Activated naive CD8-positive, alpha-beta T cell treated with anti-CD3 and anti-CD28 coated beads, Interleukin-2, amount 10 ng/mL, durations not matched to agents 7 days and 5 days (primary cell): ENCODE data around the gene C1orf52. TPM values are rescaled to one million over a fixed set of nuclear protein-coding genes. Genes with fewer than 3 reads are reported as not detected.
A peak's percentile ranks its signal among the peaks of the same experiment; 100 is the strongest.

ENCODE experiments used
- ATAC-seq: fragments of 150-1000 bp; cut with Tn5 transposase; one replicate; pipeline ENCODE4 v1.10.0; 2021; ENCODE audit warnings: low read depth, moderate library complexity
- POLR2A ChIA-PET: fragments of 350-600 bp; sonication (Branson Sonifier 250); formaldehyde crosslinking; loops from one replicate; lab custom pipeline; 2021; ENCODE audit warnings: antibody characterized with exemption; lab: Charles Lee
- DNase-seq: peaks from one replicate; pipeline ENCODE4 v3.0.0; 2021
- H3K27ac Mint-ChIP-seq: one replicate; pipeline ENCODE4 v1.8.0; 2022; ENCODE audit warnings: mild to moderate bottlenecking, mixed read lengths
- H3K27me3 Mint-ChIP-seq: one replicate; pipeline ENCODE4 v1.8.0; 2022; ENCODE audit warnings: mild to moderate bottlenecking, moderate library complexity, mixed read lengths
- H3K36me3 Mint-ChIP-seq: one replicate; pipeline ENCODE4 v1.8.0; 2021; ENCODE audit warnings: mild to moderate bottlenecking, mixed read lengths
- H3K4me1 Mint-ChIP-seq: one replicate; pipeline ENCODE4 v1.8.0; 2021; ENCODE audit warnings: mixed read lengths
- H3K4me3 Mint-ChIP-seq: one replicate; pipeline ENCODE4 v1.8.0; 2022; ENCODE audit warnings: mild to moderate bottlenecking, moderate library complexity, mixed read lengths
- H3K9me3 Mint-ChIP-seq: one replicate; pipeline ENCODE4 v1.8.0; 2021; ENCODE audit warnings: mixed read lengths
- total RNA-seq, 2 experiments: library from RNA; stranded (reverse); gene quantifications; one replicate each; pipeline ENCODE4 v1.2.3, GENCODE V29; 2021

The C1orf52 gene
- 10 to 100 TPM; 31.2 to 35.7 TPM for total RNA-seq

DNA sequence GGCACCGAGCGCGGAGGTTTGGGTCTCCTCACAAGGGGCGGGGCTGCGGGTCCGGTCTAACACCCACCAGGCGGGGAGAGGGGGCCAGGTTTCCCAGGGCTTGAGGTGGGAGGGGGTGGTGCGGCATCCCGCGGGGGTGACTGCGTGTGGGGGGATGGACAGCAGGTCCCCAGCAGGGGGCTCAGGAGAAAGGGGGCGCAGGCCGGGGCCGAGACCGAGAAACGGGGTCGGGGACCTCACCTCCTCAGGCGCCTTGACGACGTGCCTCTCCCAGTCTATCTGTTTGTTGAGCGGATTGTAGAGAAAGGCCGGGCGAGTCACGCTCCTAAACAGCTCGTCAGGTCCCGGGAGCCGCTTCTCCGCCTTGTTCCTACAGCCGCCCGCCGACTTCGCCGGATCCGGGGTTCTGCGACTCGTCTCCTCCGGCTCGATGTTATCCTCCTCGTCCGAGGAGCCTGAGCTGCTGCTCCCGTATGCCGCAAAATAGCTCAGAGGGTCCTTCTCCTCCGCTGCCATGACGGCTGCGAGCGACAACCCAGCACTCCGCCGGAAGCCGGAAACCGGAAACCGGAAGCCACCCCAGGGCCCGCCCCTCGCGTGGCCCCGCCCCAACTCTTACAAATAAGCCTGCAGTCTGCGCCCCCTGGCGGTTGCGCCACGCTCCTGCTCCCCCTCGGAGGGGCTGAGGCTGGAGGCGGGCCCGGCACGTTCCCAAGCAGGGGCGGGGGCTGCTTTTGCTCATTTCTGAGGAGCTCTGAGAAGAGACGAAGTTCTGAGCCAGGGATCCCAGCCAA lies at the start of gene C1orf52:
TSS of gene C1orf52 (minus strand) at position 545 of the 794 bp plus-strand sequence. CDS start at position 516, 29 bp downstream.
- POLR2A ChIA-PET = interaction anchor here (0.6 to 3.1 kb wide), 15 partner anchors 9 to 686 kb away, joined by 3 to 33 read pairs (median 3); partner anchors contain the start of genes BCL10, CTBS and SYDE2
- peak within 1 kb of the TSS; percentile 97 for H3K4me3 Mint-ChIP-seq
- ATAC-seq (peak; percentile 91), DNase-seq (peak; percentile 98)
- peaks cover 36% of the 10 kb centered on the region for H3K36me3 Mint-ChIP-seq
- H3K27ac Mint-ChIP-seq = peak within 1 kb of the TSS; percentile 98
- H3K4me1 Mint-ChIP-seq = peaks cover 25% of the 10 kb centered on the region
- peaks cover 3% of the 10 kb centered on the region for H3K9me3 Mint-ChIP-seq
- H3K27me3 Mint-ChIP-seq = no peaks in the 10 kb centered on the region

DNA sequence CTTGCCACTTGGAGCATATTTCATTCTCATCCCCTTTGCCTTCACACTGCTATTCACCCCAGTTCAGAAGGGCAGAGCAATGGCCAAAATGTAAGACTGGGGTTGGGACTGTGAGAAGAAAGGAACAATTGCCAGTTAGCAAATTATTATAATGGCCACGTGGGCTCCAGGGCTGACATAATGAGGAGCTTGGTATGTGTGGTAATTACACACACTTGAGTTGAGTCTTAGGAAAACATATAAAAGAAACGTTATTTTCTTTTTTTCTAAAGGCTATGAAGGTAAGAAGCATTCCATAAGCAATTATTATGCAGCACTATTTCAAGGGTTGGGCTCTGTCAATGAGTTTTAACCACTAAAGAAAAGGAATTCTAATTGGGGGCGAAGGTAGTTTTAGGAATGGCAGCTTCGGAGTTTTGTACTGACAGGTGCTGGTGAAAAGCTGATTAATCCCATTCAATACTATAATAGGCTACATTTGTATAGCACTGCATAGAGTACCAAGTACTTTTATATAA lies 49.4 kb upstream of the C1orf52 start:
- peaks cover 2% of the 10 kb centered on the region for H3K4me1 Mint-ChIP-seq
- DNase-seq (no peak), ATAC-seq (no peak)
- no peaks in the 10 kb centered on the region for H3K9me3 Mint-ChIP-seq
- no peak overlapping the region for H3K27ac Mint-ChIP-seq
- no peaks in the 10 kb centered on the region for H3K36me3 Mint-ChIP-seq
- no peak overlapping the region for H3K4me3 Mint-ChIP-seq
- POLR2A ChIA-PET = interaction anchor here (0.5 kb wide), 1 partner anchor 597 kb away, joined by 3 read pairs; no protein-coding TSS in a partner anchor
- peaks cover 59% of the 10 kb centered on the region for H3K27me3 Mint-ChIP-seq

DNA sequence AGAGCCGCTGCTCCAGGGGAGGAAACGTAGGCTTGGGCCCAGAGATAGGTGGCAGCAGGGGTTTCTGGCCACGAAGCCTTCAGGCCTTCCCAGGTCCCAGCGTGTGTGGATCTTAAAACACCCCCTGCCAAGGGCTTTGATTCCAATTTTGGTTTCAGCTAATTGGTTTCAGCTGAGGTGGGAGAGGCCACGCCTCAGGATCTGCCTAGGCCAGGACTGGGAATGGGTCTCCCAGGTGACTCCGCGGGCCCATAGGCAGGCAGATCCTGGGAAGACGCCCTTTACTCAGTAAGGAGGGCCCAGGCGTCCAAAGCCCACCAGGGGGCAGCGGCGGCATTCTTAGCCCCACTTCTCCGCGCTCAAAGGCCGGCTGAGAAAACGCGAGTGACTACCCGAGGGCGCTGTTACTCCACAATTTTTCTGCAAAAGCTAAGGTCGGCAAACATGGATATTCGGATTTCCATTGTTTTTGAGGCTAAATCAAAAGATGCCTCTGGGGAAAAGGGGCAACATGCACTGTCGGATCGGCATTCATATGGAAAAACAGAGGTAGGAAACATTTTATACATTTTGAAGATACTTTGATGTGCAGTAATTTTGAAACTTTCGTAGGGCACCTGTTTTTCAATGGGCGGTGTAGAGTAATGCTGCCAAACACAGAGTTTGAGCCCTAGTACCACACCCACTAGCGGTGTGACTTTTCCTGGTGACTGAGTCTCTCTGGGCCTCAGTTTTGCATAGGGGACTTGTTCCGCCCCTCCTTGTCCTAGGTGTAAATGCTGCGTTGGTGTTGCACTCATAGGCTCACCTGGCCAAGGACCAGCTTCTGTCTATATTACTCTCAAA lies 48.7 kb upstream of the C1orf52 start:
- H3K9me3 Mint-ChIP-seq = no peaks in the 10 kb centered on the region
- H3K4me1 Mint-ChIP-seq = peaks cover 2% of the 10 kb centered on the region
- POLR2A ChIA-PET = no interaction called here
- no peak overlapping the region for H3K4me3 Mint-ChIP-seq
- DNase-seq (peak; percentile 68), ATAC-seq (peak; percentile 88)
- H3K36me3 Mint-ChIP-seq = no peaks in the 10 kb centered on the region
- H3K27me3 Mint-ChIP-seq = peaks cover 57% of the 10 kb centered on the region
- H3K27ac Mint-ChIP-seq = no peak overlapping the region

DNA sequence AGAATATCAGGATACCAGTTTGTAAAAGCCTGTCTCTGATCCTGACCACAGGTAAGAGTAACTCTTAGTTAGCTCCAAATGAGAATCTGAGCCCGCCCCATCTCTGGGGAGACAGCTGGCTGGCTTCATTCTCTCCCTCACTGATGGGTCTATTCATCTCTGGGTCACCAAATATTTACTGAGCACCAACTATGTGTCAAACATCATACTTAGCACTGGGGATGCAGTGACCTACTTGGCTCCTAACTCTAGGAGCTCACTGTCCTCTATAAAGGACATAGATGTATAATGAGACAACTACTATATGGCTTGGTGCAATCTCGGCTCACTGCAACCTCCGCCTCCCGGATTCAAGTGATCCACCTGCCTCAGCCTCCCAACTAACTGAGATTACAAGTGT lies 46.8 kb upstream of the C1orf52 start:
- H3K27me3 Mint-ChIP-seq = peaks cover 63% of the 10 kb centered on the region

DNA sequence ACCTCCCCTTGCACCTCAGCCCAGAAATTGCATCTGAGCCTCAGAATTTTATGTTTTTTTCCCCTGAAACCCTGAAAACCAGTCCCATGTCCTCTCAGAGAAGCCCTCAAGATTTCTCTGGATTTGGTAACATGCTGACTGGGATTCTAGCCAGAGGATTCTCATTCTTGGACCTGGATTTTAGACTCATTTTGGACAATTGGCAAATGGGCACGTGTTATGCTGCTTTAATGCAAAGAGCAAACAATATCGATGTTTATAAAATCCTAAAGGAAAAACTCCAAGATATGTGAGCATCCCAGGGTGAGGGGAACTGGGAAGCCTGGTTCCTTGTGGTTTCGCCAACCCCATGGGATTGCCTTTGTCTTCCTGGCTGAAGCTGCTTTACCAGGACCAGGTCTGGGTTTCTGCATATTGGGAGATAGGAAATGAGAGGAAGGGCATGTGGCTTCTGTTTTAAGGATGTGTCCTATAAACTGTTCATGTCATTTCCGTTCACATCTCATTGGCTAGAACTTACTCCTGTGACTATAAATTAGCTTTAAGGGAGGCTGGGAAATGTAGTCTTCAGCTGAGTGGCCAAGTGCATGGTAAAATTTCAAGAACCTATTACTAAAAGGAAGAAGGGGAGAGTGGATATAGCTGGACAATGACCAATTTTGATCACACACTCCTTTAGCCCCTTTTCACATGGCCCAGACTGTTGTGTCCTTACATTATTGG lies 44.1 kb upstream of the C1orf52 start:
- peaks cover 49% of the 10 kb centered on the region for H3K27me3 Mint-ChIP-seq
- H3K9me3 Mint-ChIP-seq = no peaks in the 10 kb centered on the region
- ATAC-seq (no peak), DNase-seq (no peak)
- H3K4me1 Mint-ChIP-seq = peaks cover 4% of the 10 kb centered on the region
- POLR2A ChIA-PET = no interaction called here
- H3K36me3 Mint-ChIP-seq = no peaks in the 10 kb centered on the region
- no peak overlapping the region for H3K4me3 Mint-ChIP-seq
- no peak overlapping the region for H3K27ac Mint-ChIP-seq

More for the DNA sequence above, 46.8 kb upstream of the C1orf52 start:
- no peak for ATAC-seq
- H3K36me3 Mint-ChIP-seq = no peaks in the 10 kb centered on the region
- H3K27ac Mint-ChIP-seq = no peak overlapping the region
- H3K4me3 Mint-ChIP-seq = no peak overlapping the region
- no peak for DNase-seq
- H3K9me3 Mint-ChIP-seq = no peaks in the 10 kb centered on the region
- POLR2A ChIA-PET = interaction anchor here (0.6 kb wide), 1 partner anchor 1542 kb away, joined by 3 read pairs; no protein-coding TSS in a partner anchor
- peaks cover 2% of the 10 kb centered on the region for H3K4me1 Mint-ChIP-seq

DNA sequence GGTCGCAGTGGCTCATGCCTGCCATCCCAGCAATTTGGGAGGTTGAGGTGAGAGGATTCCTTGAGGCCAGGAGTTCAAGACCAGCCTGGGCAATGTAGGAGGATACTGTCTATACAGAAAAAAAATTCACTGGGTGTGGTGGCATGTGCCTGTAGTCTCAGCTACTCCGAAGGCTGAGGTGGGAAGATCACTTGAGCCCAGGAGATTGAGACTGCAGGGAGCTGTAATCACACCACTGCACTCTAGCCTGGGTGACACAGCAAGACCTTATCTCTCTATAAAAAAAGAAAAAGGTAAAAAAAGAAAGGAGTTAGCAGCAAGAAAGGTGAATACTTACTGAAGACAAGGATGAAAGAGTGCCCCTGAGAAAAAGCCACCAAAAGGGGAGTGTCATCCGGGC lies 40.7 kb upstream of the C1orf52 start:
- H3K9me3 Mint-ChIP-seq = no peaks in the 10 kb centered on the region
- POLR2A ChIA-PET = no interaction called here
- no peak overlapping the region for H3K4me3 Mint-ChIP-seq
- H3K4me1 Mint-ChIP-seq = peaks cover 15% of the 10 kb centered on the region
- peaks cover 42% of the 10 kb centered on the region for H3K27me3 Mint-ChIP-seq
- no peak overlapping the region for H3K27ac Mint-ChIP-seq
- DNase-seq (no peak), ATAC-seq (no peak)
- H3K36me3 Mint-ChIP-seq = no peaks in the 10 kb centered on the region

DNA sequence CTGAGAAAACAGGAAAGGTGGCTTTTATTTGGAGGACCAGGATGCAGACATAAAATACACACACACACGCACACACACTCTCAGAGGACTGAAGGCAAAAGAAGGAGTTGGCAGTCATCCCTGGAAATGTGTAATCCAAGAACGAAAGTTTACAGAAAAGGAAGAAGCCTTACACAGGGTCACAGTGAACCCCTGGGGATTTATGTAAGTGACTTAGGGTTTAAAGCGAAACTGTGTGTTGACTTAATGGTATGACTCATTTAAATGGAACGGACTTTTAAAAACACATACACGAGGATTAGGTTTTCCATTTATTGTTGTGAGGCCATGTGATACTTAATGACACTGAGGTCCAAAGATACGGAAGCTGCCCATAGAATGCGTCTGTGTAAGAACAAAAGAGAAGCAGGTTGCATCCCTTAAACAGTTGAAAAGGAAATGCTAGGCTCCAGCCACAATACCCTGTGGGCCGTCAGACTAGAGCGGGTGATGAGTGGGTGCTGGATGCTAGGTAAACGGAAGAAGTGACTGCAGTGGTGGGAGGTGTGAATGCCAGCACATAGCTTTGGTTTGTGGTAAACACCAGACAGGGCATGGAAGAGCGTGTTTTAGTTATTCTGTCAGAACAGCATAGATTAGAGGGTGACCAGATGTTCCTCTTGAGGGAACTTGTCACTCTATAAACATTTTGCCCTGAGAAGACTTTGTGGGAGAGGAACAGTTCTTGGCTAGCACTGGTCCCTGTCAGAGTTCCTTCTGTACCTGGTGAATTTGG lies 38.6 kb upstream of the C1orf52 start:
- peak; percentile 41 for DNase-seq
- Mint-ChIP-seq H3K4me3 (peak overlapping the region; percentile 8), H3K27ac (no peak overlapping the region), H3K36me3 (no peaks in the 10 kb centered on the region), H3K9me3 (no peaks in the 10 kb centered on the region), H3K27me3 (peaks cover 39% of the 10 kb centered on the region), H3K4me1 (peaks cover 15% of the 10 kb centered on the region)
- peak; percentile 88 for ATAC-seq
- POLR2A ChIA-PET = interaction anchor here (2.3 kb wide), 1 partner anchor 22 kb away, joined by 8 read pairs; the partner anchor contains the start of gene BCL10

DNA sequence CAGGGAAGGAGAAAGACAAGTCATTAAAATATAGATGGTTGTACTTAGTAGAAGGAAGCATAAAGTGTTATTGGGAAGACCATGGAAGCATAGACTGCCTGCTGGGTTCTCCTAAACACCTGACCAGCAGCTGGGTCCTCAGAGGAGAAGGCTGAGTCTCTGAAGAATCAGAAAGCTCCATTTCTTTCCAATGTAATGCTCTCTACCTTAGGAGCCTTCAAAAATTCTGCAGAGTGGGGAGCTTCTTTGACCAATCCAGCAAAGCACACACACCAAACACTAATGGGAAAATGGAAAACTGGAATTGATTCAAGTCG lies 38.0 kb upstream of the C1orf52 start:
- H3K27ac Mint-ChIP-seq = no peak overlapping the region
- POLR2A ChIA-PET = interaction anchor here (2.3 kb wide), 1 partner anchor 21 kb away, joined by 8 read pairs; the partner anchor contains the start of gene BCL10
- ATAC-seq (no peak), DNase-seq (no peak)
- H3K27me3 Mint-ChIP-seq = peaks cover 39% of the 10 kb centered on the region
- peak overlapping the region; percentile 8 for H3K4me3 Mint-ChIP-seq
- H3K4me1 Mint-ChIP-seq = peaks cover 15% of the 10 kb centered on the region
- H3K9me3 Mint-ChIP-seq = no peaks in the 10 kb centered on the region
- H3K36me3 Mint-ChIP-seq = no peaks in the 10 kb centered on the region

DNA sequence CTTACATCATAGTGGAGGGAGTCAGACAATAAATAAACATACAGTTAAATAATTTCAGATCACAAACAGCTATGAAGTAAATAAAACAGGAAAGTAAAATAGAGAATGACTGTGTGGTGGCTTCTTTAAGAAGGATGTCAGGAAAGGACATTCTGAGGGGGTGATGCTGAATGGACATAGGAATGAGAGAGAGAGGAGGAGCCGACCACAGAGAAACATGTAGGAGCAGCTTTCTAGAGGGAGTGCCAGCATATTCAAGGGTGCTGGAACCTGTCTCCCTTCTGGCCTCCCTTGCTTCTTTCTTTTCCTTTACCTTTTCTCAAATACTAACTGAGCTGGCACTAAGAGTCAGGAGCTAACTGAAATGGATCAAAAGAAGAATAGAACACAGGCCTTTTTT lies 37.5 kb upstream of the C1orf52 start:
- Mint-ChIP-seq H3K27ac (no peak overlapping the region), H3K4me1 (peaks cover 15% of the 10 kb centered on the region), H3K27me3 (peaks cover 35% of the 10 kb centered on the region), H3K4me3 (no peak overlapping the region), H3K36me3 (no peaks in the 10 kb centered on the region), H3K9me3 (no peaks in the 10 kb centered on the region)
- ATAC-seq (no peak), DNase-seq (no peak)
- POLR2A ChIA-PET = no interaction called here

DNA sequence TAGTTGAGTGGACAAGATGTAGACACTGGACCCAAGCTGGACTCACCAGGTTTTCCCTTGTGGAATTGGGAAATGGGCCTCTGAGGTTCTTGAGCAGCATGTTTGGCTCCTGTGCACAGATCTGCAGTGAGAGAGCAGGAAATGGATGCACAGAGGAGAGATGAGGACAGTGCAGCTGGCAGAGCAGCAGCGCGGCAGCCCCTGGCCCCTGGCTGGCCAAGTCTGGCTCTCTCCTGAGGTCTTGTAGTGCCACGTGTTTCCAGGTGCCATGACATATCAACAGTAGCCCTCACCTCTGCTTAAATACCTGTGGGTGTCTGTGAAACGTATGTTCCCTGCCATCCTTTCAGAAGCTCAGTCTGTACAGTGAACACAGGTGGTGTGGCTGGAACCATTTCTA lies 36.2 kb upstream of the C1orf52 start:
- Mint-ChIP-seq H3K4me1 (peaks cover 15% of the 10 kb centered on the region), H3K9me3 (no peaks in the 10 kb centered on the region), H3K27me3 (peaks cover 31% of the 10 kb centered on the region), H3K27ac (no peak overlapping the region), H3K36me3 (no peaks in the 10 kb centered on the region), H3K4me3 (no peak overlapping the region)
- POLR2A ChIA-PET = interaction anchor here (0.7 kb wide), 1 partner anchor 36 kb away, joined by 4 read pairs; the partner anchor contains the start of gene C1orf52
- ATAC-seq (no peak), DNase-seq (no peak)

DNA sequence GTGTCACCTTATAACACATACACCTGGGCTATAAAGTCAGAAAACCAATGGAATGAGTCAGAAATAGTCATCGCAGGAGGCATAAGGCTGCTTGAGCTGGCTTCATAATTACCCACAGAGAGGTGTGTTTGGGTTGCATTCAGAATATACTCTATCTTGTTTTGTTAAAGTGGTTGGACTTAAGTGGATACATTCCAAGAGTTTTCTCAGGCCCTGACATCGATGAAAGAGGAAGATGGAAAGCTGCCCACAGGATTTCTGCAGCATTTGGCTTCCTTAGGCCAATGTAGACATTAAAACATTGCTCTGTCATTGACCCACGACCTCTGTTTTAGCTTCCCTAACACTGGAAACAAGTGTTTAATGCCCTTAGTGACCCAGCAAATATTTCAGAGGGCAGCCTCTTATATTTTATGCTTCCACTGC lies 35.6 kb upstream of the C1orf52 start:
- peaks cover 15% of the 10 kb centered on the region for H3K4me1 Mint-ChIP-seq
- no peak overlapping the region for H3K4me3 Mint-ChIP-seq
- ATAC-seq (no peak), DNase-seq (no peak)
- no peaks in the 10 kb centered on the region for H3K9me3 Mint-ChIP-seq
- no peaks in the 10 kb centered on the region for H3K36me3 Mint-ChIP-seq
- POLR2A ChIA-PET = no interaction called here
- H3K27ac Mint-ChIP-seq = no peak overlapping the region
- peaks cover 32% of the 10 kb centered on the region for H3K27me3 Mint-ChIP-seq

DNA sequence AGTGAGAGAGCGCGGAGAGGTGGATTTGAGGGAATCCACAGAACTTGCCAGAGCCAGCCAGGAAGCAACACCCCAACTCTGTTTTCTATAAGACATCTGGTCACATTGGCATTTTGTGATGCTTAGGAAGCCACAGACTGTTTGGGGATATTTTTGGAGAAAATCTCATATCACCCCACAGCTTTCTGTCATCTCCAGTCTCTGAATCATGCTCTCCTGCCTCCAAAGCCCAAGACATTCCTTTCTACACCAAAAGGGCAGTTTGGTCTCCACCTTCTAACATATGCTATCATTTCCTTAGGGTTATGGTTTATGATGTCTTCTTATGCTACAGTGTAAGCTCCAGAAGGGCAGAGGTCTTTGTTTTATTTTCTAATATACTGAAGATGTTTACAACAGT lies 31.4 kb upstream of the C1orf52 start:
- no peak overlapping the region for H3K27ac Mint-ChIP-seq
- peaks cover 20% of the 10 kb centered on the region for H3K27me3 Mint-ChIP-seq
- no peaks in the 10 kb centered on the region for H3K4me1 Mint-ChIP-seq
- ATAC-seq (no peak), DNase-seq (no peak)
- H3K9me3 Mint-ChIP-seq = no peaks in the 10 kb centered on the region
- no peaks in the 10 kb centered on the region for H3K36me3 Mint-ChIP-seq
- H3K4me3 Mint-ChIP-seq = no peak overlapping the region
- POLR2A ChIA-PET = no interaction called here
